GM19193 (cell line): ENCODE results near the gene SFTPA1.

Source experiments
- POLR2A ChIP-seq: IDR thresholded peaks from 4 replicates; pipeline ENCODE4 v1.6.1; 2011; ENCODE audit not compliant: insufficient read depth, insufficient read length; ENCODE audit errors: extremely low read depth

The SFTPA1 gene

GRCh38 chr10:79608505-79609375 lies 2.0 kb upstream of the SFTPA1 start:
- no peak for TF ChIP-seq POLR2A

GRCh38 chr10:79615577-79615976 lies 4.8 kb downstream of the SFTPA1 start:
- no peak for TF ChIP-seq POLR2A

DNA sequence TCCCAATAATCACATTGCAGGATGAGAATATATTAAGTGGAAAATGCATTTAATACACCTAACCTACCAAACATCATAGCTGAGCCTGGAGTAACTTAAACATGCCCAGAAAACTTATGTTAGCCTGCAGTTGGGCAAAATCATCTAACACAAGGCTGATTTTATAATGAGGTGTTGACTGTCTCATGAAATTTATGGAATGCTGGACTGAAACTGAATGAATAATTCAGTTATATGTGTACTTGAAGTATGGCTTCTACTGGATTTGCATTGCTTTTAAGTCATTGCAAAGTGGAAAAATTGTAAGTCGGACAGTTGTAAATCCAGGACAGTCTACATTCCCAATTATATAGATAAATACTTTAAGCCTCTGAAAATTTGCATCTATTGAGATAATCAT lies 5.4 kb downstream of the SFTPA1 start:
- TF ChIP-seq POLR2A: no peak

DNA sequence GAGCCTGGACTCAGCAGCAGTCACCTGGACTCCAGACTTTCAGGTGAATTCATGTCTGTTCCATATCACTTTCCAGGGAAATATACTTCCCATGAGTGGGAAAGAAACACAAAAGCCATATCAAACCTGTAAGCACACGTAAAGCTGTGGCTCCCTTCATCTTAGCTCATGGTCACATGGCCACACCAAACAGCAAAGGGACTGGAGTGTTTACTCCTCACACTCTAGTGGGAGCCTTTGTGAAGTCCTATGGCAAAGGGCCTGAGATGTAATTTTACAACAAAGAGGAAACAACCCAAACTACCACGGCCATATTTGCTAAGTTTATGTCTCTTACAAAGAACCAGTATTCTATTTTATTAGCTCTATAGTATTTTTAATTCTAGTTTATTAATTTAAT lies 16.3 kb downstream of the SFTPA1 start:
- TF ChIP-seq POLR2A: no peak

GRCh38 chr10:79628083-79628482 lies 17.3 kb downstream of the SFTPA1 start:
- TF ChIP-seq POLR2A: no peak

GRCh38 chr10:79628988-79629954 lies 18.5 kb downstream of the SFTPA1 start:
- TF ChIP-seq POLR2A: no peak

DNA sequence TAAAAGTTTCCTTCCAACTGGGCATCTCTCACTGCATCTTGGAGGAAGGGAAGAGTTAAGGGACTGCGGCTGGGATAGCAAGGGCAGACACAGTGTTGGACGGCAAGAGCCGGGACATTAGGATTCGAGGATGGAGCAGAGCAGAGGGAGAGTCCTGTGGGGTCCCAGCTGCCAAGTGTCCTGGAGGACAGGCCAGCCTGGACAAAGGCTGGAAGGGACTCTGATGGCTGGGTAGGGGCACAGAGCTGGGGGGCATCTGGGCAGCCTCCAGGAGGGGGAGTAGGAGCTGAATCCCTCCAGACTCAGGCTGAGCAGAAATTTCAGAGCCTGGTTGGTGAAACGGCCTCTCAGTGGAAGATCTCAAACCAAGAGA lies 19.2 kb downstream of the SFTPA1 start:
- no peak for TF ChIP-seq POLR2A

DNA sequence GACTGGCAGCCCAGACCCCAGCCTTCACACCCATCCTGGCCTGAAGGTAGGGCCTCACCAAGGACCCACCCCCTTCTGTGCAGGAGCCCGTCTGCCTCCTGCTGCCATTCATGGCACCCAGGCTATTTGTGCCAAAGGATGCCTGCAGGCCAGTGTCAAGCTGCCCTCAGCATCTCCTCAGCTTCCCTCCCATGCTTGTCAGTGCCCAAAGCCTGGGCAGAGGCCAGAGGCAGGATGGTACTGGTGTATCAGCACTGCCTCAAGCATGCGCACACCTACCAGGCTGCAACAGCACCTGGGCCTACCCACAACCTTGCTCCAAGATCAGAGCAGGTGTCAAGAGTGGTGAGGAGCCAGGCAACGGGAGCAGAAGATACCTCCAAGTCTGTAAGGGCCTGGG lies 27.6 kb downstream of the SFTPA1 start:
- TF ChIP-seq POLR2A: no peak
